Tibial nerve (tissue), 4 donors: ENCODE results near the gene ZG16B. TPM values are rescaled to one million over a fixed set of nuclear protein-coding genes. Genes with fewer than 3 reads are reported as not detected.

Experiments
- DNase-seq, 2 donors: peaks; one replicate each; pipeline ENCODE4 v3.0.0-alpha.2; 2019; ENCODE audit warnings: low spot score in 2 of 2
- H3K27ac ChIP-seq, 4 donors: fragments of 200-600 bp; sonication (generic) in 3 of 4; one replicate each; pipeline ENCODE4 v1.5.1; 2017 to 2019; ENCODE audit warnings: mild to moderate bottlenecking in 1 of 4
- H3K27me3 ChIP-seq, 2 donors: fragments of 200-600 bp; sonication (generic) in 1 of 2; one replicate each; pipeline versions ENCODE4 v1.5.1 to v1.6.0; 2017 to 2019
- H3K36me3 ChIP-seq, 3 donors: fragments of 200-600 bp; sonication (generic); one replicate each; pipeline ENCODE4 v1.5.1; 2018 to 2019
- H3K4me1 ChIP-seq, 4 donors: fragments of 200-600 bp; sonication (generic) in 3 of 4; one replicate each; pipeline ENCODE4 v1.5.1; 2017 to 2019
- H3K4me3 ChIP-seq, 4 donors: fragments of 200-600 bp; sonication (generic) in 3 of 4; one replicate each; pipeline ENCODE4 v1.5.1; 2017 to 2019; ENCODE audit warnings: mild to moderate bottlenecking in 1 of 4, moderate library complexity in 1 of 4
- H3K9me3 ChIP-seq, 4 donors: fragments of 200-600 bp; sonication (generic) in 3 of 4; one replicate each; pipeline ENCODE4 v1.5.1; 2017 to 2019
- CTCF ChIP-seq, 5 experiments: fragments of 200-600 bp in 3 of 5; fragments of 450-650 bp in 2 of 5; sonication (generic) in 3 of 5; IDR thresholded peaks; one replicate each; pipeline ENCODE4 v1.5.1; 2016 to 2019; ENCODE audit warnings: antibody characterized with exemption in 5 of 5, mild to moderate bottlenecking in 3 of 5, moderate library complexity in 2 of 5
- EP300 ChIP-seq, 2 donors: sonication (generic); formaldehyde crosslinking; IDR thresholded peaks; one replicate each; pipeline ENCODE4 v1.6.1; 2017; ENCODE audit warnings: antibody characterized with exemption in 2 of 2, mild to moderate bottlenecking in 1 of 2
- POLR2A ChIP-seq, 2 donors: fragments of 450-650 bp; IDR thresholded peaks; one replicate each; pipeline ENCODE4 v1.6.1; 2017; ENCODE audit warnings: antibody characterized with exemption in 2 of 2, mild to moderate bottlenecking in 2 of 2, moderate library complexity in 2 of 2
- WGBS, 2 donors: methylation state at CpG; one replicate each; pipeline ENCODE4 v1.1.5; 2018; 5-methylcytosine and 5-hydroxymethylcytosine counted together
- total RNA-seq, 4 donors: library from RNA; depleted of rRNA; stranded (reverse); fragments of >200 nt; gene quantifications; one replicate each; pipeline ENCODE4 v1.1.0, GENCODE V29; 2016

The ZG16B gene
- total RNA-seq: not detected

- peaks cover 0 to 60% of the 10 kb centered on the region in 2 donors for H3K27me3 ChIP-seq
- no peak for DNase-seq
Measured at GRCh38 chr16:2829501-2830354, at the start of gene ZG16B. Gene ZG16B (plus strand): TSS chr16:2830303. CDS start chr16:2830442, 139 bp downstream.

GRCh38 chr16:2782583-2783351 lies 47.3 kb upstream of the ZG16B start:
- Histone ChIP-seq H3K27me3 (peaks cover 0 to 28% of the 10 kb centered on the region in 2 donors), H3K4me3 (no peak overlapping the region), H3K27ac (no peak overlapping the region), H3K4me1 (peaks cover 0 to 34% (median 17%) of the 10 kb centered on the region in 4 donors), H3K36me3 (no peaks in the 10 kb centered on the region), H3K9me3 (no peaks in the 10 kb centered on the region)
- TF ChIP-seq POLR2A (IDR thresholded peaks at IDR 0.05) (no peak), EP300 (IDR thresholded peaks at IDR 0.05) (no peak), CTCF (IDR thresholded peaks at IDR 0.05) (no peak)
- WGBS, 2 donors: 81 to 85% methylated on average over 13 to 20 of the region's 20 CpGs
- DNase-seq: no peak

More at GRCh38 chr16:2829501-2830354, at the start of gene ZG16B:
- H3K27ac ChIP-seq: no peak within 1 kb of the TSS
- no peaks in the 10 kb centered on the region for H3K36me3 ChIP-seq
- no peak within 1 kb of the TSS for H3K4me3 ChIP-seq
- TF ChIP-seq CTCF (IDR thresholded peaks at IDR 0.05): no peak
- TF ChIP-seq EP300 (IDR thresholded peaks at IDR 0.05): no peak
- TF ChIP-seq POLR2A (IDR thresholded peaks at IDR 0.05): no peak
- no peaks in the 10 kb centered on the region for H3K9me3 ChIP-seq
- WGBS, 2 donors: 65 to 81% methylated on average over 23 to 25 of the region's 32 CpGs
- H3K4me1 ChIP-seq: no peaks in the 10 kb centered on the region

- H3K4me3 ChIP-seq: no peak overlapping the region
- no peak overlapping the region for H3K27ac ChIP-seq
- WGBS, 2 donors: 89 to 94% methylated on average over 11 to 15 of the region's 15 CpGs
- no peaks in the 10 kb centered on the region for H3K36me3 ChIP-seq
- H3K27me3 ChIP-seq: peaks cover 0 to 37% of the 10 kb centered on the region in 2 donors
- no peak for DNase-seq
- H3K9me3 ChIP-seq: no peaks in the 10 kb centered on the region
- TF ChIP-seq POLR2A (IDR thresholded peaks at IDR 0.05): no peak
- TF ChIP-seq EP300 (IDR thresholded peaks at IDR 0.05): no peak
- no peak for TF ChIP-seq CTCF (IDR thresholded peaks at IDR 0.05)
- H3K4me1 ChIP-seq: peaks cover 0 to 26% (median 10%) of the 10 kb centered on the region in 4 donors
Measured at GRCh38 chr16:2783581-2784357, 46.3 kb upstream of the ZG16B start.

- no peaks in the 10 kb centered on the region for H3K9me3 ChIP-seq
- WGBS, 2 donors: 55% methylated on average over 10 to 12 of the region's 15 CpGs
- H3K27ac ChIP-seq: no peak overlapping the region
- DNase-seq: no peak
- TF ChIP-seq CTCF (IDR thresholded peaks at IDR 0.05) (no peak), EP300 (IDR thresholded peaks at IDR 0.05) (no peak), POLR2A (IDR thresholded peaks at IDR 0.05) (no peak)
- H3K4me3 ChIP-seq: peak overlapping the region in 2 of 4 donors; percentile 33 to 44
- no peaks in the 10 kb centered on the region for H3K36me3 ChIP-seq
- peaks cover 0 to 19% (median 8%) of the 10 kb centered on the region in 4 donors for H3K4me1 ChIP-seq
- H3K27me3 ChIP-seq: peaks cover 0 to 44% of the 10 kb centered on the region in 2 donors
Measured at GRCh38 chr16:2784358-2785100, 45.6 kb upstream of the ZG16B start.
